LNCAP (cell line): ENCODE data around the gene REPIN1.

Experiments
- CTCF ChIP-seq: fragments of 450-650 bp; IDR thresholded peaks from 2 replicates; pipeline ENCODE4 v1.5.1; 2017; ENCODE audit warnings: mild to moderate bottlenecking

Gene REPIN1

GRCh38 chr7:150409300-150410030, 40.8 kb downstream of the REPIN1 start:
- no peak for TF ChIP-seq CTCF

GRCh38 chr7:150410131-150410530, 41.5 kb downstream of the REPIN1 start:
- no peak for TF ChIP-seq CTCF

- TF ChIP-seq CTCF, result no peak
Observed at GRCh38 chr7:150410680-150411346, 42.2 kb downstream of the REPIN1 start.

- no peak for TF ChIP-seq CTCF
Observed at GRCh38 chr7:150411606-150412005, 43.0 kb downstream of the REPIN1 start.

- TF ChIP-seq CTCF, result no peak
Observed at GRCh38 chr7:150412016-150412415, 43.4 kb downstream of the REPIN1 start.

GRCh38 chr7:150412518-150413488, 44.2 kb downstream of the REPIN1 start:
- TF ChIP-seq CTCF, result no peak

- no peak for TF ChIP-seq CTCF
Observed at GRCh38 chr7:150413640-150414081, 45.0 kb downstream of the REPIN1 start.
